ENCODE results near the gene SFRP5.

Gene SFRP5

DNA sequence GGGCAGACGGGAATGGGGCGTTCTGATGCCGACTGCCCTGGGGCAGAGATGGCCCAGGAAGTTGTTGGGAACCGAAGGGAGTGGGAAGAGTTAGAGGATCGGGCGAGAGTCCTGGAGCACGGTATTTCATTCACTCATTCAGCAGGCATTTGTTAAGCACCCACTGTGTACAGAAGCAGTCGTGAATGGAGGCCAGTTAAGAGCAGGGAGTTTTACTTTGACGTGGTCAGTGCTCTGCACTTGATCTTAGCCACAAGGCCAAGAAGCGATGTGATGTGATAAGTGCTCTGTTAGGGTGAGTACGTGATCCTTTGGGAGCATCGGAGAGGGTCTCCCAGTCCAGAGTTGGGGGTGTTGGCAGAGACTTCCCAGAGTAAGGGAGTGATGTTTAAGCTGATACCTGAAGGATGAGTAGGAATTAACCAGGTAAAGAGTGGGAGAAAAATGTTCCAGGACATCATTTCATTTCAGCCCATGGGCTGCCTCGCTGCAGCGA lies 34.0 kb downstream of the SFRP5 start:
- no peak for DNase-seq
- H3K27me3 ChIP-seq (ENCODE audit: insufficient read depth, low read depth, severe bottlenecking): no peaks in the 10 kb centered on the region
- H3K36me3 ChIP-seq: peaks cover 21% of the 10 kb centered on the region
- H3K27ac ChIP-seq: no peak overlapping the region
- H3K9me3 ChIP-seq (ENCODE audit: severe bottlenecking): peaks cover 8% of the 10 kb centered on the region
- TF ChIP-seq, protein P1, sequence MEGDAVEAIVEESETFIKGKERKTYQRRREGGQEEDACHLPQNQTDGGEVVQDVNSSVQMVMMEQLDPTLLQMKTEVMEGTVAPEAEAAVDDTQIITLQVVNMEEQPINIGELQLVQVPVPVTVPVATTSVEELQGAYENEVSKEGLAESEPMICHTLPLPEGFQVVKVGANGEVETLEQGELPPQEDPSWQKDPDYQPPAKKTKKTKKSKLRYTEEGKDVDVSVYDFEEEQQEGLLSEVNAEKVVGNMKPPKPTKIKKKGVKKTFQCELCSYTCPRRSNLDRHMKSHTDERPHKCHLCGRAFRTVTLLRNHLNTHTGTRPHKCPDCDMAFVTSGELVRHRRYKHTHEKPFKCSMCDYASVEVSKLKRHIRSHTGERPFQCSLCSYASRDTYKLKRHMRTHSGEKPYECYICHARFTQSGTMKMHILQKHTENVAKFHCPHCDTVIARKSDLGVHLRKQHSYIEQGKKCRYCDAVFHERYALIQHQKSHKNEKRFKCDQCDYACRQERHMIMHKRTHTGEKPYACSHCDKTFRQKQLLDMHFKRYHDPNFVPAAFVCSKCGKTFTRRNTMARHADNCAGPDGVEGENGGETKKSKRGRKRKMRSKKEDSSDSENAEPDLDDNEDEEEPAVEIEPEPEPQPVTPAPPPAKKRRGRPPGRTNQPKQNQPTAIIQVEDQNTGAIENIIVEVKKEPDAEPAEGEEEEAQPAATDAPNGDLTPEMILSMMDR (IDR thresholded peaks at IDR 0.05; ENCODE audit: low read depth, low read length): no peak
- H3K4me3 ChIP-seq (ENCODE audit: low read depth, low read length): peak overlapping the region; percentile 92

- H3K27me3 ChIP-seq (ENCODE audit: insufficient read depth, low read depth, severe bottlenecking): no peaks in the 10 kb centered on the region
- DNase-seq: peak; percentile 98
- TF ChIP-seq, protein P1 (IDR thresholded peaks at IDR 0.05; ENCODE audit: low read depth, low read length): no peak
- peaks cover 21% of the 10 kb centered on the region for H3K36me3 ChIP-seq
- peak within 1 kb of the TSS; percentile 92 for H3K4me3 ChIP-seq (ENCODE audit: low read depth, low read length)
- H3K9me3 ChIP-seq (ENCODE audit: severe bottlenecking): peaks cover 8% of the 10 kb centered on the region
- peak within 1 kb of the TSS; percentile 67 for H3K27ac ChIP-seq
Observed at GRCh38 chr10:97736902-97737769, 34.7 kb downstream of the SFRP5 start, which contains the start of gene ZFYVE27. Gene ZFYVE27, plus strand, starts transcription at chr10:97737128. Its CDS starts 1,350 bp downstream, at chr10:97738478.

- no peak for DNase-seq
- Histone ChIP-seq H3K9me3 (ENCODE audit: severe bottlenecking) (peaks cover 8% of the 10 kb centered on the region), H3K27me3 (ENCODE audit: insufficient read depth, low read depth, severe bottlenecking) (no peaks in the 10 kb centered on the region), H3K36me3 (peaks cover 17% of the 10 kb centered on the region), H3K27ac (peak overlapping the region; percentile 67), H3K4me3 (ENCODE audit: low read depth, low read length) (no peak overlapping the region; the same call in 1 of the 2 replicates)
- TF ChIP-seq, protein P1 (IDR thresholded peaks at IDR 0.05; ENCODE audit: low read depth, low read length): no peak
Observed at GRCh38 chr10:97736403-97736901, 35.3 kb downstream of the SFRP5 start.

- Histone ChIP-seq H3K27ac (no peak overlapping the region), H3K4me3 (ENCODE audit: low read depth, low read length) (no peak overlapping the region)
Observed at GRCh38 chr10:97734021-97734420, 37.8 kb downstream of the SFRP5 start.

GRCh38 chr10:97733256-97733655 lies 38.5 kb downstream of the SFRP5 start:
- Histone ChIP-seq H3K4me3 (ENCODE audit: low read depth, low read length) (no peak overlapping the region), H3K27me3 (ENCODE audit: insufficient read depth, low read depth, severe bottlenecking) (no peaks in the 10 kb centered on the region), H3K9me3 (ENCODE audit: severe bottlenecking) (peaks cover 8% of the 10 kb centered on the region), H3K27ac (no peak overlapping the region), H3K36me3 (no peaks in the 10 kb centered on the region)
- TF ChIP-seq, protein P1 (IDR thresholded peaks at IDR 0.05; ENCODE audit: low read depth, low read length): no peak
- no peak for DNase-seq

More at GRCh38 chr10:97734021-97734420, 37.8 kb downstream of the SFRP5 start:
- TF ChIP-seq, protein P1 (IDR thresholded peaks at IDR 0.05; ENCODE audit: low read depth, low read length): no peak
- H3K9me3 ChIP-seq (ENCODE audit: severe bottlenecking): peaks cover 8% of the 10 kb centered on the region
- no peak for DNase-seq
- H3K36me3 ChIP-seq: peaks cover 5% of the 10 kb centered on the region
- no peaks in the 10 kb centered on the region for H3K27me3 ChIP-seq (ENCODE audit: insufficient read depth, low read depth, severe bottlenecking)

Measured in WERI-Rb-1 (cell line).